Bronchial smooth muscle cell (primary cell): ENCODE results near the gene TNFRSF6B. TPM values are rescaled to one million over a fixed set of nuclear protein-coding genes. Genes with fewer than 3 reads are reported as not detected.

Experiments
- total RNA-seq: library from RNA; depleted of rRNA; stranded (reverse); fragments of >200 nt; gene quantifications from 2 replicates; pipeline ENCODE4 v1.2.1, GENCODE V29; 2014

Gene TNFRSF6B
- total RNA-seq = 0.52 and 18.1 TPM in 2 replicates

GRCh38 chr20:63696628-63697356, at the start of gene TNFRSF6B:
Gene TNFRSF6B (plus strand): TSS chr20:63696652. CDS start chr20:63696768, 116 bp downstream.

GRCh38 chr20:63653041-63653973, 43.1 kb upstream of the TNFRSF6B start, which contains the start of gene STMN3:
Gene STMN3 (minus strand): TSS chr20:63653424. CDS start chr20:63653345, 79 bp downstream.

GRCh38 chr20:63657937-63658748, 38.3 kb upstream of the TNFRSF6B start, which contains the start of gene RTEL1:
Gene RTEL1 (plus strand): TSS chr20:63658312. CDS start chr20:63659403, 1,091 bp downstream.

GRCh38 chr20:63707558-63708300, 11.3 kb downstream of the TNFRSF6B start, which contains the start of the genes ARFRP1 and ZGPAT:
Gene ARFRP1 (minus strand): TSS chr20:63707976. CDS start chr20:63707091, 885 bp downstream.
Gene ZGPAT (plus strand): TSS chr20:63708039. CDS start chr20:63708581, 542 bp downstream.

DNA sequence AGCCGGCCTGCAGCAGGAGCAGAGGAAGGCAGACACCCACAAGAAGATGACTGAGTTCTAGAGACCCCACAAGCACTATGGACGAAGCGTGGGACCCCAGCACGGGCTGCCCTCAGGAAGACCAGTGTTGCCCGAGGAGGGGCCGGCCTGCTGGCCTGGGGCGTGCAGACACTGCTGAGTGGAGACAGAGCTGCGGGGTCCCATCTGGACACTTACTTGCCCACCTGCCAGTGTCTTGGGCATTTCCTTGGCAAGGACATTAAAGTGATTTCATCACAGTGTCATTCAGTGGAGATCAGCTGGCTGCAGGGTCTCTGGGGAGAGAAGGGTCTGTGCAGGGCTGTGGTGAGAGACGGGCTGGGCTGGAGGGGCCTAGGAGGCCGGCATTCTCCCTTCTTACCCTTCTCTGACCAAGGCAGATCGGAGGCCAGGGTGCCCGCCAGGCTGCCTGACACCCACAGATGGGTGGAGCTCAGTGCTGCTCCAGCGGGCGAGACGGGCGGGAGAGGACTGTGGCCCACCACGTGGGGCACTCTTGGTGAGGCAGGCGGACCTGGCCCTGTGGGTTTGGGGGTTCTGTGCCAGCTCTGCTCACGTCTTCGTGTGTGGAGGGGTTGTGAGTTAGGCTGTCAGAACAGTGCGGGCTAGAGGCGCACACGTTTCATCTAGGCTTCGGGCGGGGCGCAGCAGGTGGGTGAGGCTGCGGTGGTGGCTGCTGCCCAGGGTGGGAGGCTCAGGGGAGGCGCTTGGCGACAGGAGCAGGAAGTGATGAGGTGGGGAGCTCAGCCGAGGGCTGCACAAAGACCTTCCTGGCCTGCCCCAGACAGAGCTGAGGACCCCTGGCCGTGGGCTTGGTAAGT, 39.6 kb downstream of the TNFRSF6B start, which contains the start of gene LIME1:
Gene LIME1, plus strand, starts transcription at position 806 of the 860 bp plus-strand sequence. CDS start 886 bp downstream, outside the sequence.

DNA sequence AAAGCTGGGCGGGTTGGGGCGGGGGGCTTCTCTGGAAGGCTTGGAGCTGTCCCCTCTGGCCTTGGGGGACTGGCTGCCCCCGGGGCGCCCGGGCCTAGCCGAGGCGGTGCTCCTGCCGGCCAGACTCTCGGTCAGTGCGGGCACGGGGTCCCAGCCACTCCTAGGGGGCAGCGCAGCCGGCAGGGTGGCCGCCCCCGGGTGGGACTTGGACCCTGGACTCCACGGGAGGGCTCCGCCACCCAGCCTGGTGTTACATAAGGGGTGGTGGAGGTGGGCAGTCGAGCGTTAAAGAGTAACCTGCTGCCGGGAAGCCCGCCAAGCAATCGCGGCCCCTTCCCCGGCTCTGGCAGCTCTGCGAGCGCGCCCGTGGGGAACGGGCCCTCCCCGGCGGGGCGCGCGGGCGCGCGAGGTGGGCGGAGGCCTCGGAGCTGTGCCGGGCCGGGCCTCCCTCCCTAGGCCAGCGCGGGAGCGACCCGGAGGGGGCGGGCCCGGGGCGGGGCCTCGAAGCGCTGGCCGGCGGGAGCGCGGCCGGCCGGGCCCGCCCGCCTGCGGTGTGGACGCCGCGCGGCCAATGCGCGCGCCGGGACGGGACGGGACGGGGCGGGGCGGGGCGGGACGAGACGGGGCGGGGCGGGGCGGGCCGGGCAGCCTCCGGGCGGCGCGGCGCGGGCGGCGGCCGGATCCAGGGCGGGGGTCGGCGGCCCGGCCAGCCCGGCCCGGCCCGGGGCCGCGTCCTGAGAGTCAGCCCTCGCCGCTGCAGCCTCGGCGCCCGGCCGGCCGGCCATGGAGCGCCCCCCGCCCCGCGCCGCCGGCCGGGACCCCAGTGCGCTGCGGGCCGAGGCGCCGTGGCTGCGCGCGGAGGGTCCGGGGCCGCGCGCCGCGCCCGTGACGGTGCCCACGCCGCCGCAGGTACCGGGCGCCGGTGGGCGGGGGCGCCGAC, 42.9 kb downstream of the TNFRSF6B start, which contains the start of gene SLC2A4RG:
Gene SLC2A4RG, plus strand, starts transcription at position 647 of the 940 bp plus-strand sequence. Its CDS starts 137 bp downstream, at position 784.

Other genes starting within 250 kb of the TNFRSF6B start
- not detected in 2 replicates for gene KCNQ2, start 224.0 kb upstream of the TNFRSF6B start, total RNA-seq
- gene EEF1A2, start 197.6 kb upstream of the TNFRSF6B start, total RNA-seq = 0.43 and 0.79 TPM in 2 replicates
- 14.9 and 23.5 TPM in 2 replicates for gene PPDPF, start 175.9 kb upstream of the TNFRSF6B start, total RNA-seq
- 0.09 and 0.16 TPM in 2 replicates for gene PTK6, start 159.3 kb upstream of the TNFRSF6B start, total RNA-seq
- not detected in 2 replicates for gene SRMS, start 148.9 kb upstream of the TNFRSF6B start, total RNA-seq
- gene FNDC11, start 142.5 kb upstream of the TNFRSF6B start, total RNA-seq = 0.60 and 0.95 TPM in 2 replicates
- 36.8 and 38.1 TPM in 2 replicates for gene HELZ2, start 122.4 kb upstream of the TNFRSF6B start, total RNA-seq
- 6.0 and 6.5 TPM in 2 replicates for gene GMEB2, start 69.6 kb upstream of the TNFRSF6B start, total RNA-seq
- gene STMN3, start 43.2 kb upstream of the TNFRSF6B start, total RNA-seq = 7.2 and 11.7 TPM in 2 replicates
- 7.7 and 9.9 TPM in 2 replicates for gene RTEL1, start 38.3 kb upstream of the TNFRSF6B start, total RNA-seq
- gene ARFRP1, start 11.3 kb downstream of the TNFRSF6B start, total RNA-seq = 36.7 and 63.4 TPM in 2 replicates
- gene ZGPAT, start 11.4 kb downstream of the TNFRSF6B start, total RNA-seq = 18.4 and 25.1 TPM in 2 replicates
- gene LIME1, start 40.0 kb downstream of the TNFRSF6B start, total RNA-seq = 2.4 and 3.0 TPM in 2 replicates
- gene SLC2A4RG, start 43.1 kb downstream of the TNFRSF6B start, total RNA-seq = 17.7 and 18.8 TPM in 2 replicates
- gene ZBTB46, start 134.6 kb downstream of the TNFRSF6B start, total RNA-seq = 23.6 and 54.7 TPM in 2 replicates
- under 0.01 TPM in 1 of 2 replicates, not detected in the other for gene ABHD16B, start 164.8 kb downstream of the TNFRSF6B start, total RNA-seq
- 95.0 and 133 TPM in 2 replicates for gene TPD52L2, start 168.6 kb downstream of the TNFRSF6B start, total RNA-seq
- 39.9 and 40.2 TPM in 2 replicates for gene DNAJC5, start 198.5 kb downstream of the TNFRSF6B start, total RNA-seq